ENCODE measurements around the gene RAMP3. TPM values are rescaled to one million over a fixed set of nuclear protein-coding genes. Genes with fewer than 3 reads are reported as not detected.

Gene RAMP3
- total RNA-seq, 1 experiment from 2014 or later, result not detected

DNA sequence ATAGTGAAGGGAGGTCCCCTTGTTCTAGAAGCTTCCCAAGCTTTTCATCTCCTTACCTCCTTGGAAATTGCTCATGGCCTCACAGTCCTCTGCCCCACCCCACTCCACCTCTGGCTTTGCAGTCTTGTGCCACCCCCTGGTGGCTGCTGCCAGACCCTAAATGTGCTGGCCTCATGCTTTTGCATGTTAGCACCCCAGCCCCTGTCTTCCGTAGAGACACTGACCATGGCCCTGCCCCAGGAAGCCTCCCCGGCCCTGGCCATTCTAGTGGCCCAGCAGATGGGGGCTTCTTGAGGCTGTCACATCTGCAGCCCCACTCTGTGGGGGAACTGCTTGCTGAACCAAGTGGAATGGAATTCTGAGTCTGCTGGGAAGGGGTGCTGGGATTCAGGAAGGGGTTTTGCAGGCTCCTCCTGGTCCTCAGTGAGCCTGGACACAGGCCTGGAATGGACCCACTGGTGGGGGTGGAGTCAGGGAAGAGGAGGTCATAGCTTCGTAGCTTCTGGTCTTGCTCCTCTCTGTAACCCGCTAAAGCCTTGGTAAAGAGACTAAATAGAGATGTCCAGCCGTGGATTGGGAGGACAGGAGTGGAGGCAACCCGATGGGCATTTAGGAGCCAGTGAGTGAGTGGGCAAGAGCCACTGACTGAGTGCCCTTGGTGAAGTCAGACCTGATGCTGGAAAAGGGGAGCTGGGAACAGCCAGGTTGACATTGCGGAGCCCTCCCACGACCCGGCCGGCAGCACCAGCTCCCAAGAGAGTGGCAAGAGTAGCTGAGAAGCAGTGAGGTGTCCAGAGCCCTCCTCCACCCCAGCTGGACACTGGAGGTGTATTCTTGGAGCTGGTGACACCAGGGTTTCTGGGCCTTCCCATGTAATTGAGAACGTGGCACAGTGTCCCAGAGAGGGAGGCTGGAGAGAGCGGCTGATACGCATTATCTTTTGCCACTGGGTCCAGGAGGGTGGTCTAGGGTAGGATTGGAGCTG, 20.9 kb downstream of the RAMP3 start:
- no peak for DNase-seq (ENCODE audit: low read depth)

DNA sequence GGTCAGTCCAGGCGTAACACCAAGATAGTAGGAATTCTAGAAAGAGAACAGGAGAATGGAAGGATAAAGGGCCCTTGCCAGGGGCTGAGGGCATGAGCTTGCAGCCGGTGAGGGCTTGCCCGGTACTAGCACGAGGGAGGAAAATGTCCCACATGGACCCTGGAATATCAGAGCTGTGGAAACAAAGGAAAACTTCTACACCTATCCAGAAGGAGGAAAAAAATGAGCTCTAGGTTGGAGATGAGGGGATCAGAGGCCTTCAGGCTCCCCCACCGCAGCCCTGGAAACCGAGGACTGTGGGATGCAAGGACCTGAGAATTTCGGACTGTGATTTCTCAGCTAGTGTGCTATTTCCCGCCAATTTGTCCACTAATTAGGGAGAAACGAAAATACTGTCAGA, 22.1 kb downstream of the RAMP3 start:
- no peak for DNase-seq (ENCODE audit: low read depth)

DNA sequence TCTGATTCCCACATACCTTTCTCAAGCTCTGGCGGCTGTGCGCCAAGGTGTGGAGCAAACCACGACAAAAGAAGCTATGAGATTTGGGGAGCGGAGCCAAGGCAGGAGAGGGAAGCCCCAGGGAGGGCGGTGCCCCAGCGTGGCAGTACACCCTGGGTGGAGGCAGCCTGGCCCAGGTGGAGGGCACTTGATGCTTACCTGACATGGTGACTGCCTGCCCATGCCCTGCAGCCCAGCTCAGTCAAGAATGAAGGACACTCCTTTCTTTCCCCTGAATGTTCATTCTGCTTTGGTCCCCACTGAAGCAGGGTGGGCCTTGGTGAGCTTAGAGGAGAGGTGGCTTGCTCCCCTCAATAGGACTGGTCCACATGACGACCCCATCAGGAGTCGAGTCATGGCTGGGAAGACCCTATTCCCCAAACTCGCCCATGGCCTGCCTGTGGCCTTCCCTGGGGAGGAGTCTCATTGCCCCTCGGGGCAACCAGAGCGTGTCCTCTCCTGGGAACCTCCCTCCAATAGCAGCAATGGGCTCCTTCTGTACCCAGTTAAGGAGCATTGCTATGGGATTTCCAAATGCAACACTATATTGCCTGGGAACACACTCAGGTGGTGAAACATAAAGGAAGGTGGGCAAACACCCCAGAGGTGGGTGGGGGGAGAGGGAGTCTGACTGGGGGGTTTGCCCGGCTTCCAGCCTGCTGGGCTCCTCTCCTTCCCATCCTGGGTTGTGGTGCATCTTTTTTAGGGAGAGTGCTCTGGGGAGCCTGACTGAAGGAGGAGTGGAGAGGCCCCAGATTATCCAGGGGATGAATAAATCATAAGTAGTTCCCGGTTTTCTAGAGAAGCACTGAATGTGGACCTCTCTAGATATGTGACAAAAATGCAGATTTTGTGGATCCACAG, 22.7 kb downstream of the RAMP3 start:
- DNase-seq (ENCODE audit: low read depth), result no peak

DNA sequence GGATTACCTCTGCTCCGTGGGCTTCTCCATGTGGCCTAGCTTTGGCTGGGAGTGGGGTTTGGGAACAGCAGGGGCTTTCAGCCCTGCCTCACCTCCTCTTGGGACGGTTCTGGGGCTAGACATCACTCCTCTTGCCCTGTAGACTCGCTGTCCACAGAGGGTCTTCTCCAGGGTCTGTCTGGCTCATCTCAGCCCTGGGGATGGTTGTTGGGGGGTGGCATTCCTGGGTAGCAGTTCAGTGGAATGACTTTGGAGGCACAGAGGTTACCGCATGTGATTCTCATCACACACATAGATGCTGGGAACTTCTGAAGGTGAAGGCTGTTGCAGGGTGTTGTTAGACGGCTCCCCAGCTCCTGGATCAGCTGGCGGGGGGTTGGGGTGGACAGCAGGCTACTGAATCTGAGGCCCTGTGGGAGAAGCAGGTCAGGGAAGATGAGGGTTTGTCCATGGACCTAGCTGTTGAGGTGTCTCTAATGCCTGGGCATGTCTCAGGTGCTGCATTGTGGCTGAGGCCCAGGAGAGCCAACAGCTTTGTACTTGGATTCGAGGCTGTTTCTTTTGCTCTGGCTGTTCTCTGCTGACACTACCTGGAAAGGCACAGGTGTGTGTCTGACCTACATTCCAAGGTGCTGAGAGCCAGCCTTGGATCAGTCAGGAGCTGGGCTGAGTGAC, 23.8 kb downstream of the RAMP3 start:
- no peak for DNase-seq (ENCODE audit: low read depth)

DNA sequence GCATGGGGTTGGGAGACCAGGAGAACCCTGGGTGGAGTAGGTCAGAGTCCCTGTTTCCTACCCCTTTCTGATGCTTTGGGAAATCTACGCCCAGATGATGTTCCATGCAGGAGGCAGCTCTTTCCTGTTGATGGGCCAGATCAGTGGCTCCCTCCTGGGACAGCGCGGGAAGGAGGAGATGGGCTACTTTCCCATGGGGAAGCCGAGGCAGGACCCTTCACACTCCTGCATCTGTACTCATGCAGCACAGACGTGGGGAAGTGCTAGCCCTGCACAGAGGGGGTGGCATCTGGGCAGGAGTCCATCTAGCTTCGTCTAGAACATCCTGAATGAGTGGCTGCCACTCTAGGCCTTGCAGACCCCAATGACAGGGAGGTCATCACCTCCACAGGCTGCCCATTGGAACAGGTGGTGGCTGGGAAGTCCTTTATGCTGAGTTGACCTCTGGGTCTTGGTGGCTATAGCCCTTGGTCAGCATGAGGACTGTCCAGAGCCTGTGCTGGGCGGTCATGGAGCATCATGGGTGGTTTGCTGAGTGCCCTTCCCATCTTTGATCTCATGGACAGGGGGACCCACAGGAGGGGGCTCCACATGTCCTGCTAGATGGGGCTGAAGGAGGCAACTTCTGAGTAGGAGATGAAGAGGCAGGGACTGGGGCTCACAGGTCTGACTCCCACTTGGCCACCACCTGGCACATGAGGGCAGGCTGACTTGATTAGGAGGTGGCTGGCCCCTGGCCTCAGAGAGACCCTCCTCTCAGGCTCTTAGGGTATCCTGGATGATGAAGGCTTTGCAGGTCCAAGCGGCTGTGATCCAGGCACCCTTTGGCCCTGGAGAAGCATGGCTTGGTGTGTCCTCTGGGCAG, 24.6 kb downstream of the RAMP3 start:
- no peak for DNase-seq (ENCODE audit: low read depth)

DNA sequence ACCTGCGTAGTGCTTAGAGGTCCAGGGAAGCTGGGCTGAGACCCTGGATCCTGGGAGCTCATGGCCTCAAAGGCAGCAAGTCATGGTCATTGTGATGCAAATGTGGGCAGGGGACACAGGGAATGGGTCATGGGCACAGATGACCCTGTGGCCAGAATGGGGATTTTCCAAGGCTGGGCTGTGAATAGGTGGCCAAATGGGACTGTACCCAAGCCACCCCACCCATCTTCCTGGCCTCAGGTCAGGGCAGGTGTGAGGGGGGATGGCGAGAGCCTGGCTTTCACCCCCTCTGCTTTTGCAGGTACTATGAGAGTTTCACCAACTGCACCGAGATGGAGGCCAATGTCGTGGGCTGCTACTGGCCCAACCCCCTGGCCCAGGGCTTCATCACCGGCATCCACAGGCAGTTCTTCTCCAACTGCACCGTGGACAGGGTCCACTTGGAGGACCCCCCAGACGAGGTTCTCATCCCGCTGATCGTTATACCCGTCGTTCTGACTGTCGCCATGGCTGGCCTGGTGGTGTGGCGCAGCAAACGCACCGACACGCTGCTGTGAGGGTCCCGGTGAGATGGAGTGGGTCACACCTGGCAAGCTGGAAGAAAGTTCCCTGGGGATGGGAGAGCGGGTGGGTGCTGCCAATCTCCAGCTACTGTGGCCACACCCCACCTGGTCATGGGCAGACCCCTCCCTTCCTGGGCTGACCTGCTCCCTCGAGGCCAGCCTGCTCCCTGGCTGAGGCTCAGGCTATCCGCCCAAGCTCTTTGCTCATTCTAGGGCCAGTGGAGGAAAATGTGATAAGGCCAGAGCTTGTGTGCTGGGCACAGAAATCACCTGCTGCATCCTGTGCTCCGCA, 25.5 kb downstream of the RAMP3 start:
- DNase-seq (ENCODE audit: low read depth), result no peak

DNA sequence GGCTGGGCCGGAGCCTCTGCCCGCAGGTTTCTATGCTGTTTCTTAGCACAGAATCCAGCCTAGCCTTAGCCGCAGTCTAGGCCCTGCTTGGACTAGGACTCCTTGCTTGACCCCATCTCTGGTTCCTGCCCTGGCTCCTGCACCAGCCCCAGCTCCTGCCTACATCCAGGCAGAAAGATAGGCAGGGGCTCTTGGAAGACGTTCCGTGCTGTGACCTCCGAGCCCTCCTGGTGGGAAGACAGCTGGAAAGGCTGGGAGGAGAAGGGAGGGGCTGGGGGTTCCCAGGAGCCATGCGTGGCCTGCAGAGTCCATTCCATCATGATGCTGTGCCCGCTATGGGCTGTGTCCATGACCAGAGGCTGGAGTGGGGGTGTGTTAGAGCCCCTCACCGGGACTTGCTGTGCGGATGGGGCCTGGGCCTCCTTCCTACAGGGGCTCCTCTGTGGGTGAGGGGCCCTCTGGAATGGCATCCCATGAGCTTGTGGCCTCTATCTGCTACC, 26.2 kb downstream of the RAMP3 start:
- DNase-seq (ENCODE audit: low read depth), result no peak

DNA sequence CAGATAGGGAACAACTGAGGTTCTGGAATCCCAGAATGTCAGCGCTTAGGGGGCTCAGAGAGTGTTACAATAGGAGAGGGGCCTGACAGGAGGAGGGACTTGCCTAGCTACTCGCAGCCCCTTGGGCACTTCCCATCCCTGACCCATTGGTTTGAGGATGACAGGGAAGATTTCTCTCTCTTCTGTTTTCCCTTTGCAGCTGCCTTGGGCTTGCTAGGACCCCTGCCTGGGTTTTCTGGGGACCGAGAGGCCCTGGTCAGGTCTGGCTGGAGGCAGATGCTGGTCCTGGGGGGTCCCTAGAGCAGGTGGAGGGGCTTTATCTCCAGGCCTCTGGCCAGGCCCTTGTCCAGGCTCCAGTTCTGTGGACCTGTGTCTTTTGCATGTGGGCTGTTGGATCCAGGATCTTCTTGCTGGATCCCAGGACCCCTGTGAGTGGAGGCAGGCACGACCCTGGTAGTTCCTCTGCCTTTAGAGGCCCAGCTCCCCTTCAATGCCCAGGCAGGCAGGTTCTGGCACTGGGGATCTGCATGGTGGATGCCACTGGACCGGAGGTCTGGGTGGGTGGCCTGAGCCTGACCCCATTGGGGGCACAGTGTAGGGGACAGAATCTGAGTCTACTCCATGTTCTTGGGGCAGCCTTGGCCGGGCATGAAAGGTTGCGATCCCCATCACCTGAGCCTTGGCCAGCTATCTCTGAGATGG, 26.9 kb downstream of the RAMP3 start:
- no peak for DNase-seq (ENCODE audit: low read depth)

DNA sequence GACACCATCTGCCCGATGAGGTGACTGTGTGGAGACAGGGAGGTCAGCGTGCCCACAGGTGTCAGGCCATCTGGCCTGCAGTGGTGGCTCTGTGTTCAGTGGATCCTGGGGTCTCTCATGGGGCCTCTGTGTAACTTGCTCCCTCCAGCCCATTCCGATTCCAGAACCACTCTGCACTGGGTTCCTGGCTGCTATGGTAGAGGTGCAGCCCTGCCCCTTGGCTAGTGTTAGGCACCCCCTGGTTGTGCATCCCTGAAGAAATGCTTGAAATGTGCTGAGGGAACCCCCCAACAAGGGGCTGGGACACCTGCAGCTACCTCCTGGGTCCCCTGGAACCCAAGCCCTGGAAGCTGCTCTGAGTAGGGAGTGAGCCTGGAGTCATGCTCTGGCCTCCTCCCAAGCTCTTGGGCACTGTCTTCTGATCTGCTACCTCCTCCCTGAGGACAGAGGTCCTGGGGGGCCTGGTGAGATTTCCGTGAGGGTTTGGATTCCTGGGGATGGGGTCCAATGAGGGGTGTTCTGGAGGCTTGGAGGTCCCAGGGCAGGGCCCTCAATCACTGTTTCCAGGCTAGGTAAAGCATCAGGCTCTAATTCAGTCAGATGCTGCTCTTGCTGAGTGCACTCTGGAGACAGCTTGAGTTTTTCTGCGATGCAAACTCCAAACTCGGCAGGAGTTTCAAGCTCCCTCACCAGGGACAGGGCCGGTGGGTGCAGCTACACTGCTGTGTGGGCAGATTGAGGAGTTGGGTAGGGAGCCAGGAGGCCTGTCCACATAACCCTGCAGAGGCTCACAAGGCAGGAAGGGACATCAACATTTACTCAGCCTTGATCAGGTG, 27.7 kb downstream of the RAMP3 start:
- DNase-seq (ENCODE audit: low read depth), result no peak

DNA sequence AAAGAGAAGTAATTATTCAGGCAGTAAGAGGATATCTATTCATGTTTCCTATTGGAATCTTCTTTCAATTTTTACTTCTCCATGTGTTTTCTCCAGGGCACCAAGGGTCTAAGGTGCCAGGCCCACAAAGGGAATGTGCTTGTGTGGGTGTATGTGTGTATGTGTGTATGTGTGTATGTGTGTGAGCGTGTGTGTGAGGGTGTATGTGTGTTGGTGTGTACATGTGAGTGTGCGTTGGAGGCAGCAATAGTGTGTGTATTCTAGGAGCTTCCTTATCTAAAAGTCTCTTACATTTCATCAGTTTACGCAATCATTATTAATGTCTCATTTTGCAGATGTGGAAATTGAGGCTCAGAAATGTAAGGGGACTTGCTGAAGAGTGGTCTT, 28.3 kb downstream of the RAMP3 start:
- DNase-seq (ENCODE audit: low read depth), result no peak

DNA sequence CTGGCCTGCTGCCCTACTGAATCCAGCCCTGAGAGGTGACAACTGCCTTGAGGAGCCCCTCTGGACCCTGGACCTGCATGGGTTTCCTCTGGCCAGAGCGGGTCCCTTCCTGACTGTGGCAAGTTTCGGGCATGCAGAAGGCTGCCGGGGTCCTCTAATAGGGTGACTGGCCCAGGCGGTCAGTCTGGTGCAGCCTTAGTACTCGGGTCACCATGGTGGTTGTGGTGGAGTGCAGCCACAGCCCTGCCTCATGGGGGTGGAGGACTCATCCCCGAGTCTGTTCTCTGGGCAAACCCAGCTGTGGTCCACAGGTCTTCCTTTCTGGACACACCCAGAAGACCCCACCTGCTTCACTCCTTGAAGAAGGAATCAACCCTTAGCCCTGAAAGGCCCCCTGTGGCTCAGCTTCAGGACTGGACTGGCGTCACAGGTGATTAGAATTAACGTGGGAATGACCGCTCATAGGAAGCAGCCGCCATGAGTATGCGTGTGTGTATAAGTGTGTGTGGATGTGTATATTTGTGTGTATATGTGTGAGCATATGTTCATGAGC, 28.7 kb downstream of the RAMP3 start:
- no peak for DNase-seq (ENCODE audit: low read depth)

DNA sequence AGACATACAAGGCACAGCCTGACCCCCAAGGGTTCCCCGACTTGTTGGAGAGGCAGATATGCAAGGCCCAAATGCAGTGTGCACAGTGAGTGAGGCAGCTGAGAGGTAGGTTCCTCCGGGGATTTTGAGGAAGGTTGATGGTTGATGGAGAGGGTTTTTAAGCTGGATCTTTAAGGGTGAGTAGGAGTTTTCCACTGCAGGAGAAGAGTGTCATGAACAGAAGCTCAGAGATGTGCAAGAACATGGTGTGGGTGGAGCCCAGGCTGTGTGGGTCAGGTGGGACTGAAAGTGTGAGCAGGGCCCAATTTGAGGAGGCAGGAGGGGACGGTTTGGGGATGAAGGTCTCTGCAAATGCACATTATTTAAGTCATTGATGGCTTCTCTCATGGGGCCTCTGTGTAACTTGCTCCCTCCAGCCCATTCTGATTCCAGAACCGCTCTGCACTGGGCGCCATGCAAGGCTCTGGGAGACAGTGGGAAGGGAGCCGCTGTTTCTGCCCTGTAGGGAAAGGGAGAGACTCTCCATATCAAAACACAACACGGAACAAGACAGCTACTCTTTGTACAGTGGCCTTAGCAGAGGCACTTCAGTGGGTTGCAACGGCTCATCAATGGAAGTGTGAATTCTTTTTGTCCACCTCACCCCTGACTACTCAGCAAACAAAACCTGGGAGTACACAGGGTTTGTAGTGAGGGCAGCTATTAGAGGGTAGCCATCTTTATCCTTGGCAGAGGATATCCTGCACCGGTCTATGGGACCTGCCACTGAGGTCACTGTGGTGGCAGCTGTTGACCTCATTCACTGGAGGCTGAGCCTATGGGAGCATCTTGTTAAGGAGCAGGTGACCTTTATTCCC, 29.7 kb downstream of the RAMP3 start:
- no peak for DNase-seq (ENCODE audit: low read depth)

DNA sequence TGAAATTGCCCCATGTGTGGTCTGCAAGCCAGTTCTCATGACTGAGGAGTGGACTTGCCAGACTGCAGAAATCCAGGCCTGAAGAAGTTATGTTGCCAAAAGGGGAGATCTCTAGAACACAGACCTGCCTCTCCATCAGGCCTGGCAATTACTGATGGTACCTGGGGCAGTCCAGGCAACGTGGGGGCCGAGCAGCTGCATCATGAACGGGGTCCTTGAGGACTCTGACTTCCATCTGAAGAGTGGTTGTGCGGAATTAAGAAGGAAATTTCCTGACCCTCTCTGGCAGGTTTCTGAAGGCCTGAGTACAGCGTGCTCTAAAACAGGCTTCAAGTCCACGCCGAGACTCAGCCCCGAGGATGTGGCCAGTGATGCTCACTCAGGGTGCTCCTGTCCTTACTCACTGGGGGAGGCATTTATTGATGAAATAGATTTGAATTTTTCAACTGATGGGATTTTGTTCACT, 30.4 kb downstream of the RAMP3 start:
- no peak for DNase-seq (ENCODE audit: low read depth)

DNA sequence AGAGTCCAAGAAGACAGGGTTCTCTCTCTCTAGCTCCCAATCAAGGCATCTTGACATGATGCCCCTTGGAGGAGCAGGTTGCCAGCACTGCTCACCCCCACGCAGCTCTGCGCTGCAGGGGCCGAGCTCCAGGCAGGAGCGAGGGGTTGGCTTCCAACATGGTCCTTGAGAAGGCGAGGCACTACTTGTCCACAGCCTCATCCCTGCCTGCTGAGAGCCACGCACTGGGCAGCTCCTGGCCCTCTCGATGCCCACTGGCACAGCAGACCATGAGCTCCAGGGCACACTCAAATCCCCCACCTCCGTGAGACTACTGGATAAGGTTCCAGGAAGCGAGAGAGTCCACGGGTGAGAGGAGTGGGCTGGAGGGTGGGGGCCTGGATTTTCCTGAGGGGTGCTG, 31.1 kb downstream of the RAMP3 start:
- DNase-seq (ENCODE audit: low read depth), result no peak

DNA sequence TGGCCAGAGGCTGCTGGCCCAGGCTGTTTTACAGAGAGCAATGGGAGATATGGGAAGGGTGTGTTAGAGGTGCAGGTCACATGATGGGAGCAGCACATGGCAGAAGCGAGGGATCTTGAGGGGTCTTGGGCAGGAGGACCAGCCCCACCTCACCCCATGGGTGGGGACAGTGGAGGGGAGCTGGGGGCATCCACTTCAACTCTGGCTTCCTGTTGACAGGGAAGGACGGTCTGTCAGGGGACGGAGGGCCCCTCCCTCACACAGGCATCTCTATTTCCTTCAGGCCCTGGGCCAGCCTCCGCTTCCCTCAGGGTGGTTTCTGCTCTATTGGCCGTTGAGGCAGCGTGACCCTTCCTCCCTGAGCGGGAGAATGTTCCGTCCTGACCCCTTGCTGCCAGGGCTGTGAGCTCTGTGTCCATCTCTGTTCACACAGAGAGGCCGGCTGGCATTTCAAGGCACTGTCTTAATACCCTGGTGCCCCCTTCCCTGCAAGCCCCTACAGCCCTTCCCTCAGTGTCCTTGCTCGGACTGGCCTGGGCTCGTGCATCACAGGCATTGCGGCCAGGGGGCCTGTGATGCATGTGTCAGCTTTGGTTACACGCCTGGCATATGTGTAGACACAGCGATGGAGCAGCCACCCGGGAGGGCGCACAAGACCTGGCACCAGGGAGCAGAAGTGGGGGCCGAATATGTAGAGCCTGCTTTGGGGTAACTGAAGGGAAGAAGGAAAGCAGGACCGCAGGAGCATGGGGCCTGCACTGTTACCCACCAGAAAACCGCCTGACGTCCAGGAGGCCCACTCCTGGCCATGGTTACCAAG, 31.8 kb downstream of the RAMP3 start:
- no peak for DNase-seq (ENCODE audit: low read depth)
